GM10266 (cell line): Measurements from ENCODE around the gene PCGF2.

Experiments used
- DNase-seq: peaks from one replicate; pipeline ENCODE4 v3.0.0; 2012; ENCODE audit errors: extremely low spot score
- CTCF ChIP-seq: IDR thresholded peaks from 2 replicates; pipeline ENCODE4 v1.5.1; 2012; ENCODE audit warnings: mild to moderate bottlenecking, low read depth; ENCODE audit not compliant: control insufficient read depth, insufficient read depth; ENCODE audit errors: missing control alignments

The PCGF2 gene

GRCh38 chr17:38721802-38722201 is 26.3 kb downstream of the PCGF2 start:
- DNase-seq, result no peak
- TF ChIP-seq CTCF, result no peak

GRCh38 chr17:38720941-38721340 is 27.2 kb downstream of the PCGF2 start:
- no peak for TF ChIP-seq CTCF

GRCh38 chr17:38719943-38720641 is 28.0 kb downstream of the PCGF2 start:
- no peak for TF ChIP-seq CTCF
- DNase-seq, result no peak

More at GRCh38 chr17:38720941-38721340, 27.2 kb downstream of the PCGF2 start:
- no peak for DNase-seq

GRCh38 chr17:38719289-38719942 is 28.7 kb downstream of the PCGF2 start:
- no peak for TF ChIP-seq CTCF
- no peak for DNase-seq

- no peak for DNase-seq
Observed at GRCh38 chr17:38717139-38717745, 30.9 kb downstream of the PCGF2 start.

GRCh38 chr17:38716368-38717005 is 31.6 kb downstream of the PCGF2 start:
- DNase-seq, result no peak
- no peak for TF ChIP-seq CTCF

More at GRCh38 chr17:38717139-38717745, 30.9 kb downstream of the PCGF2 start:
- no peak for TF ChIP-seq CTCF
